ENCODE results near the gene UBC. TPM values are rescaled to one million over a fixed set of nuclear protein-coding genes. Genes with fewer than 3 reads are reported as not detected.

The UBC gene
- total RNA-seq, 1 donor from 2014 or later, result 1,214 TPM

DNA sequence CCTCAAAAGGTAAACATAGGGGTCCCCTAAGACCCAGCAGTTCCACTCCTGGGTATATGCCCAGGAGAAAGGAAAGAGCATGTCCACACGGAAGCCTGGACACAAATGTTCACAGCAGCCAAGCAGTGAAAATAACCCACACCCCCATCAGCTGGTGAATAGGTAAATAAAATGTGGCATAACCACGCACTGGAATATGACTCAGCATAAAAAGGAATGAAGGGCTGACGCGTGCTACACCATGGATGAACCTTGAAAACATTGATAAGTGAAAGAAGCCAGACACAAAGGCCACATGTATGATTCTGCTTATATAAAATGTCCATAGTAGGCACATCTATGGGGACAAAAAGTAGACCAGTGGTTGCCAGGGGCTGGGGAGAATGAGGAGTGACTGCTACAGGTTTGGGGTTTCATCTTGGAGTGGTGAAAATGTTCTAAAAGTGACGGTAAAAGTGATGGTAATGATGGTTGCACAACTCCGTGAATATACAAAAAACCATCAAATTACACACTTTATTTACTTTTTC is 47.0 kb downstream of the UBC start:
- Mint-ChIP-seq H3K9me3 (ENCODE audit: unreplicated experiment) (no peaks in the 10 kb centered on the region), H3K36me3 (ENCODE audit: low read depth, unreplicated experiment) (peaks cover 2% of the 10 kb centered on the region), H3K27ac (ENCODE audit: unreplicated experiment) (peak overlapping the region; percentile 50), H3K27me3 (ENCODE audit: low read depth, unreplicated experiment) (peaks cover 13% of the 10 kb centered on the region), H3K4me3 (ENCODE audit: unreplicated experiment) (no peak overlapping the region), H3K4me1 (ENCODE audit: low read depth, unreplicated experiment) (peaks cover 13% of the 10 kb centered on the region)
- H3K4me2 ChIP-seq (ENCODE audit: low read length), result peak overlapping the region; percentile 11
- H3K27me3 ChIP-seq (ENCODE audit: insufficient read depth, low read length), result no peaks in the 10 kb centered on the region
- no peaks in the 10 kb centered on the region for H4K20me1 ChIP-seq (ENCODE audit: insufficient read depth, low read length)
- no peak overlapping the region for H2AFZ ChIP-seq (ENCODE audit: low read depth, low read length)
- FAIRE-seq, result no peak
- no peaks in the 10 kb centered on the region for H3K79me2 ChIP-seq (ENCODE audit: insufficient read depth, low read length)
- peak; percentile 70 for DNase-seq (ENCODE audit: low read depth)
- no peak overlapping the region for H3K9ac ChIP-seq (ENCODE audit: low read length)
- no peak for TF ChIP-seq EZH2 (IDR thresholded peaks at IDR 0.05; ENCODE audit: insufficient read depth, low read length)
- TF ChIP-seq, protein P1, sequence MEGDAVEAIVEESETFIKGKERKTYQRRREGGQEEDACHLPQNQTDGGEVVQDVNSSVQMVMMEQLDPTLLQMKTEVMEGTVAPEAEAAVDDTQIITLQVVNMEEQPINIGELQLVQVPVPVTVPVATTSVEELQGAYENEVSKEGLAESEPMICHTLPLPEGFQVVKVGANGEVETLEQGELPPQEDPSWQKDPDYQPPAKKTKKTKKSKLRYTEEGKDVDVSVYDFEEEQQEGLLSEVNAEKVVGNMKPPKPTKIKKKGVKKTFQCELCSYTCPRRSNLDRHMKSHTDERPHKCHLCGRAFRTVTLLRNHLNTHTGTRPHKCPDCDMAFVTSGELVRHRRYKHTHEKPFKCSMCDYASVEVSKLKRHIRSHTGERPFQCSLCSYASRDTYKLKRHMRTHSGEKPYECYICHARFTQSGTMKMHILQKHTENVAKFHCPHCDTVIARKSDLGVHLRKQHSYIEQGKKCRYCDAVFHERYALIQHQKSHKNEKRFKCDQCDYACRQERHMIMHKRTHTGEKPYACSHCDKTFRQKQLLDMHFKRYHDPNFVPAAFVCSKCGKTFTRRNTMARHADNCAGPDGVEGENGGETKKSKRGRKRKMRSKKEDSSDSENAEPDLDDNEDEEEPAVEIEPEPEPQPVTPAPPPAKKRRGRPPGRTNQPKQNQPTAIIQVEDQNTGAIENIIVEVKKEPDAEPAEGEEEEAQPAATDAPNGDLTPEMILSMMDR (IDR thresholded peaks at IDR 0.05; ENCODE audit: insufficient read depth, low read depth, low read length), result no peak
- no peak overlapping the region for H3K4me3 ChIP-seq (ENCODE audit: insufficient read depth, low read depth, low read length)
- H3K36me3 ChIP-seq (ENCODE audit: insufficient read depth, low read length), result no peaks in the 10 kb centered on the region
- peaks cover 21% of the 10 kb centered on the region for H3K4me1 ChIP-seq (ENCODE audit: insufficient read depth, low read length)
- H3K27ac ChIP-seq (ENCODE audit: low read depth, low read length), result peak overlapping the region; percentile 20
- no peaks in the 10 kb centered on the region for H3K9me3 ChIP-seq (ENCODE audit: insufficient read depth, low read depth, low read length)

DNA sequence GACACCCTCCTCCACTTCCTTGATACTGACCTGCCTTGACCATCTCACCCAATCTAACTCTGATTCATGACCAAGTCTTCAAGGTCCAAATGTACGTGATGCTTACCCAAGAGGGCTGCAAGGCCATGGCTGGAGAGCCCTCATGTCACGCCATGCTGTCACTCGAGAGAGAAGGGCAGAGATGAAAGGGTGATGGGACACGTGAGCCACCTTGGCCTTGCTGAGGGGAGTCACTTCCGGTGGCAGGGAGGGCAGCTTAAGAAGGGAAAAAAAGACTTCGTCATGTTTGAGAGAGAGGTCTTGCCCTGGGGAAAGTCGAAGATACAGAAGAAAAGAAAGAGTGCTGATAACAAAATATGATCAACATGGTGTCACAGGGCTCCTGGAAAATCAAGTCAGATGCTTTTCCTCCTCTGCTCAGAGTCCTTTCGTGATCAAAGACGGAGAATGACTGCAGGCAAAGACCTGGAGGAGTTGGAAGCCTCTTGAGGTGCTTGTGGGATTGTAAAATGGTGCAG is 47.5 kb downstream of the UBC start:
- Mint-ChIP-seq H3K36me3 (ENCODE audit: low read depth, unreplicated experiment) (peaks cover 2% of the 10 kb centered on the region), H3K4me3 (ENCODE audit: unreplicated experiment) (no peak overlapping the region), H3K27me3 (ENCODE audit: low read depth, unreplicated experiment) (peaks cover 12% of the 10 kb centered on the region), H3K4me1 (ENCODE audit: low read depth, unreplicated experiment) (peaks cover 12% of the 10 kb centered on the region), H3K27ac (ENCODE audit: unreplicated experiment) (no peak overlapping the region), H3K9me3 (ENCODE audit: unreplicated experiment) (no peaks in the 10 kb centered on the region)
- peak overlapping the region; percentile 11 for H3K4me2 ChIP-seq (ENCODE audit: low read length)
- H3K36me3 ChIP-seq (ENCODE audit: insufficient read depth, low read length), result no peaks in the 10 kb centered on the region
- no peaks in the 10 kb centered on the region for H3K79me2 ChIP-seq (ENCODE audit: insufficient read depth, low read length)
- no peaks in the 10 kb centered on the region for H3K9me3 ChIP-seq (ENCODE audit: insufficient read depth, low read depth, low read length)
- TF ChIP-seq EZH2 (IDR thresholded peaks at IDR 0.05; ENCODE audit: insufficient read depth, low read length), result no peak
- TF ChIP-seq, protein P1 (IDR thresholded peaks at IDR 0.05; ENCODE audit: insufficient read depth, low read depth, low read length), result no peak
- H3K9ac ChIP-seq (ENCODE audit: low read length), result no peak overlapping the region
- FAIRE-seq, result no peak
- no peak overlapping the region for H3K27ac ChIP-seq (ENCODE audit: low read depth, low read length)
- no peak overlapping the region for H2AFZ ChIP-seq (ENCODE audit: low read depth, low read length)
- H3K27me3 ChIP-seq (ENCODE audit: insufficient read depth, low read length), result no peaks in the 10 kb centered on the region
- no peaks in the 10 kb centered on the region for H4K20me1 ChIP-seq (ENCODE audit: insufficient read depth, low read length)
- no peak overlapping the region for H3K4me3 ChIP-seq (ENCODE audit: insufficient read depth, low read depth, low read length)
- no peak for DNase-seq (ENCODE audit: low read depth)
- H3K4me1 ChIP-seq (ENCODE audit: insufficient read depth, low read length), result peaks cover 21% of the 10 kb centered on the region

DNA sequence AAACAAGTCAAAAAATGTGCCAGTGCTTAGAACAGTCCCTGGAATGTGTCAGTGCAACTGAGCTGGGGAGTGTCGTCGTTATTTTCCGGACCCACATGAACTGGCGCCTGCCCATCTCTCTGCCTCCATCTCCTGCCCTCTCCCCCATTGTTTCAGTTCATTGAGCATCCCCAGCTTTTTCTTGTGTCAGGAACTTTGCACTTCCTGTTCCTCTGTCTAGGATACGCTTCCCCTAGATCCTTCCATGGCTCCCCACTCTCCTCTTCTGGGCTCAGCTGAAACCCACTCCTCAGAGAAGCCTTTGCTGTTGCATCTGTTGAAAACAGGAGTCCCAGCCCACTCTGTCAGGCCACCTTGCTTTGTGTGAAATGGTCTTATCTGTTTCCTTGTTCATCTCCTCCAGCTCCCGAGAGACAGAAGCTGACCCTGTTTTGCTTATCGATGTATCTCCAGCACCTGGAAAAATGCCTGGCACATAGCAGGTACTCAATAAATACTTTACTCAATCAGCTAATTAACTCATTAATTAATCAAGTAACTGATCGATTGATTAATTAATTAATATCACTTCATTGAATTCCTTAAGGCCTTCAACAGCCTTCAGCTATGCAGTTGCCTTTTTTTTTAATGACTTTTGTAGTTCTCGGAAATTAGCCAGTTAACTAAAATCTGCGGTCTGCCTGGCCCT is 48.1 kb downstream of the UBC start:
- Histone ChIP-seq H3K27ac (ENCODE audit: low read depth, low read length) (no peak overlapping the region), H3K79me2 (ENCODE audit: insufficient read depth, low read length) (no peaks in the 10 kb centered on the region), H2AFZ (ENCODE audit: low read depth, low read length) (no peak overlapping the region), H3K9ac (ENCODE audit: low read length) (no peak overlapping the region), H3K9me3 (ENCODE audit: insufficient read depth, low read depth, low read length) (no peaks in the 10 kb centered on the region), H3K4me3 (ENCODE audit: insufficient read depth, low read depth, low read length) (no peak overlapping the region), H4K20me1 (ENCODE audit: insufficient read depth, low read length) (no peaks in the 10 kb centered on the region), H3K4me2 (ENCODE audit: low read length) (no peak overlapping the region), H3K4me1 (ENCODE audit: insufficient read depth, low read length) (peaks cover 21% of the 10 kb centered on the region), H3K27me3 (ENCODE audit: insufficient read depth, low read length) (no peaks in the 10 kb centered on the region), H3K36me3 (ENCODE audit: insufficient read depth, low read length) (no peaks in the 10 kb centered on the region)
- Mint-ChIP-seq H3K27ac (ENCODE audit: unreplicated experiment) (no peak overlapping the region), H3K4me3 (ENCODE audit: unreplicated experiment) (no peak overlapping the region), H3K4me1 (ENCODE audit: low read depth, unreplicated experiment) (peaks cover 10% of the 10 kb centered on the region), H3K9me3 (ENCODE audit: unreplicated experiment) (no peaks in the 10 kb centered on the region), H3K27me3 (ENCODE audit: low read depth, unreplicated experiment) (peaks cover 10% of the 10 kb centered on the region), H3K36me3 (ENCODE audit: low read depth, unreplicated experiment) (peaks cover 2% of the 10 kb centered on the region)
- DNase-seq (ENCODE audit: low read depth) (no peak), FAIRE-seq (no peak)
- TF ChIP-seq, protein P1 (IDR thresholded peaks at IDR 0.05; ENCODE audit: insufficient read depth, low read depth, low read length), result no peak
- no peak for TF ChIP-seq EZH2 (IDR thresholded peaks at IDR 0.05; ENCODE audit: insufficient read depth, low read length)
